ENCODE data around the gene CCDC141.

CCDC141 gene

GRCh38 chr2:178910005-178910404 is 139.9 kb downstream of the CCDC141 start:
- no peak for DNase-seq (ENCODE audit: low spot score)

- DNase-seq (ENCODE audit: low spot score), result no peak
These were observed 140.4 kb downstream of the CCDC141 start for GRCh38 chr2:178909507-178909906.

- no peak for DNase-seq (ENCODE audit: low spot score)
These were observed 141.1 kb downstream of the CCDC141 start for GRCh38 chr2:178908810-178909209.

GRCh38 chr2:178905261-178905660 is 144.7 kb downstream of the CCDC141 start:
- no peak for DNase-seq (ENCODE audit: low spot score)

- DNase-seq (ENCODE audit: low spot score), result no peak
These were observed 150.3 kb downstream of the CCDC141 start for GRCh38 chr2:178899656-178900055.

- DNase-seq (ENCODE audit: low spot score), result no peak
These were observed 154.1 kb downstream of the CCDC141 start for GRCh38 chr2:178895872-178896271.

GRCh38 chr2:178895171-178895570 is 154.8 kb downstream of the CCDC141 start:
- no peak for DNase-seq (ENCODE audit: low spot score)

- DNase-seq (ENCODE audit: low spot score), result no peak
These were observed 156.9 kb downstream of the CCDC141 start for GRCh38 chr2:178892751-178893625.

GRCh38 chr2:178891959-178892485 is 157.9 kb downstream of the CCDC141 start:
- DNase-seq (ENCODE audit: low spot score), result no peak

GRCh38 chr2:178891265-178891958 is 158.5 kb downstream of the CCDC141 start:
- DNase-seq (ENCODE audit: low spot score), result peak; percentile 55

- DNase-seq (ENCODE audit: low spot score), result no peak
These were observed 163.9 kb downstream of the CCDC141 start for GRCh38 chr2:178886006-178886405.

GRCh38 chr2:178884440-178884839 is 165.5 kb downstream of the CCDC141 start:
- no peak for DNase-seq (ENCODE audit: low spot score)

GRCh38 chr2:178882666-178883440 is 167.1 kb downstream of the CCDC141 start:
- DNase-seq (ENCODE audit: low spot score), result no peak

- DNase-seq (ENCODE audit: low spot score), result no peak
These were observed 168.9 kb downstream of the CCDC141 start for GRCh38 chr2:178881075-178881474.

- no peak for DNase-seq (ENCODE audit: low spot score)
These were observed 169.7 kb downstream of the CCDC141 start for GRCh38 chr2:178880257-178880656.

- DNase-seq (ENCODE audit: low spot score), result no peak
These were observed 172.1 kb downstream of the CCDC141 start for GRCh38 chr2:178877874-178878273.

GRCh38 chr2:178874529-178875240 is 175.3 kb downstream of the CCDC141 start:
- DNase-seq (ENCODE audit: low spot score), result no peak

GRCh38 chr2:178873912-178874311 is 176.0 kb downstream of the CCDC141 start:
- DNase-seq (ENCODE audit: low spot score), result no peak

- no peak for DNase-seq (ENCODE audit: low spot score)
These were observed 178.4 kb downstream of the CCDC141 start for GRCh38 chr2:178871536-178871935.

- DNase-seq (ENCODE audit: low spot score), result peak; percentile 79
These were observed 179.2 kb downstream of the CCDC141 start for GRCh38 chr2:178870703-178871102.

- DNase-seq (ENCODE audit: low spot score), result no peak
These were observed 183.9 kb downstream of the CCDC141 start for GRCh38 chr2:178865999-178866398.
